COLO829 (cell line): ENCODE measurements around the gene F13A1.
"Not testable (repeated sequence)": the region's sequence is repeated elsewhere in the genome, so short reads cannot be mapped to it uniquely, and the experiment has no call there.

Experiments used
- DNase-seq: peaks from one replicate; pipeline ENCODE4 v3.0.0; 2012; ENCODE audit warnings: low spot score

The F13A1 gene

GRCh38 chr6:6317825-6318733 lies 2.4 kb downstream of the F13A1 start:
- DNase-seq: no peak

GRCh38 chr6:6317386-6317785 lies 3.1 kb downstream of the F13A1 start:
- DNase-seq: no peak

GRCh38 chr6:6315660-6316059 lies 4.8 kb downstream of the F13A1 start:
- no peak for DNase-seq

- DNase-seq: no peak
Measured at GRCh38 chr6:6314596-6314995, 5.9 kb downstream of the F13A1 start.

- no peak for DNase-seq
Measured at GRCh38 chr6:6312901-6313441, 7.5 kb downstream of the F13A1 start.

GRCh38 chr6:6305575-6305974 lies 14.9 kb downstream of the F13A1 start:
- no peak for DNase-seq

GRCh38 chr6:6300383-6300782 lies 20.1 kb downstream of the F13A1 start:
- not testable (repeated sequence) for DNase-seq

GRCh38 chr6:6293317-6293716 lies 27.1 kb downstream of the F13A1 start:
- no peak for DNase-seq

GRCh38 chr6:6287415-6287814 lies 33.0 kb downstream of the F13A1 start:
- DNase-seq: no peak

- DNase-seq: no peak
Measured at GRCh38 chr6:6285679-6286078, 34.8 kb downstream of the F13A1 start.

- DNase-seq: no peak
Measured at GRCh38 chr6:6284221-6284966, 36.1 kb downstream of the F13A1 start.

- no peak for DNase-seq
Measured at GRCh38 chr6:6283746-6284145, 36.7 kb downstream of the F13A1 start.

GRCh38 chr6:6282716-6283115 lies 37.7 kb downstream of the F13A1 start:
- no peak for DNase-seq

- DNase-seq: no peak
Measured at GRCh38 chr6:6277413-6277812, 43.0 kb downstream of the F13A1 start.

GRCh38 chr6:6270948-6271535 lies 49.4 kb downstream of the F13A1 start:
- no peak for DNase-seq

- DNase-seq: no peak
Measured at GRCh38 chr6:6260196-6260722, 60.2 kb downstream of the F13A1 start.

- DNase-seq: no peak
Measured at GRCh38 chr6:6256886-6257285, 63.6 kb downstream of the F13A1 start.

GRCh38 chr6:6256259-6256658 lies 64.2 kb downstream of the F13A1 start:
- no peak for DNase-seq

GRCh38 chr6:6251555-6252280 lies 68.7 kb downstream of the F13A1 start:
- no peak for DNase-seq

GRCh38 chr6:6248651-6249050 lies 71.8 kb downstream of the F13A1 start:
- no peak for DNase-seq

GRCh38 chr6:6246544-6246943 lies 73.9 kb downstream of the F13A1 start:
- DNase-seq: no peak

- DNase-seq: no peak
Measured at GRCh38 chr6:6244624-6245023, 75.8 kb downstream of the F13A1 start.
